ENCODE results near the gene SACM1L. TPM values are rescaled to one million over a fixed set of nuclear protein-coding genes. Genes with fewer than 3 reads are reported as not detected.

The SACM1L gene
- total and polyA plus RNA-seq, 4 donors, result 12.2 to 35.5 (median 20.5) TPM

DNA sequence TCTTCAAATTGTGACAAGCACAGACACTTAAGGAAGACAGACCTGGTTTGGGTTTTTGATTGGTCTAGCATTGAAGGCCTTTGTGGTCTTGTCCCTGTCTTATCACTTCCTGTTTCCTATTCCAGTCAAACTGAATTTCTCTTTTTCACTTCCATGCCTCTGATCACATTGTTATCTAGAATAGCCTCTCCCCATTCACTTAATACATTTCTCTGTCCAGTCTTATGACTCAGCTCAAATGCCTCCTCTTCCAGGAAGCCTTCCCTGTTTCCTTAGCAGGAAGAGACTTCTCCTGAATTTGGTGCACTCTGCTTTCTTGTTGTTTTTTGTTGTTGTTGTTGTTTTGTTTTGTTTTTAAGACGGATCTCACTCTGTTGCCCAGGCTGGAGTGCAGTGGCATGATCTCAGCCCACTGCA lies 49.1 kb upstream of the SACM1L start:
- Histone ChIP-seq H3K4me1 (ENCODE audit: control insufficient read depth in 4 of 4, insufficient read depth in 4 of 4, low read length in 3 of 4) (peaks cover 18 to 71% (median 57%) of the 10 kb centered on the region in 4 donors), H3K4me3 (ENCODE audit: low read depth in 1 of 3, low read length in 3 of 3) (no peak overlapping the region), H3K27me3 (ENCODE audit: control insufficient read depth in 4 of 4, insufficient read depth in 4 of 4, low read length in 3 of 4) (no peaks in the 10 kb centered on the region), H3K27ac (ENCODE audit: low read depth in 1 of 2, low read length in 2 of 2) (peak overlapping the region; percentile 78 to 86), H3K9ac (ENCODE audit: low read depth in 1 of 2, low read length in 2 of 2) (no peak overlapping the region), H3K9me3 (ENCODE audit: control insufficient read depth in 4 of 4, low read length in 3 of 4) (no peaks in the 10 kb centered on the region), H3K36me3 (ENCODE audit: control insufficient read depth in 4 of 4, insufficient read depth in 3 of 4, low read depth in 1 of 4, low read length in 3 of 4) (peaks cover 0 to 4% (median 0%) of the 10 kb centered on the region in 4 donors)
- DNase-seq (ENCODE audit: low spot score), result no peak
- TF ChIP-seq RAD21 (IDR thresholded peaks at IDR 0.05), result no peak
- TF ChIP-seq, protein P1, sequence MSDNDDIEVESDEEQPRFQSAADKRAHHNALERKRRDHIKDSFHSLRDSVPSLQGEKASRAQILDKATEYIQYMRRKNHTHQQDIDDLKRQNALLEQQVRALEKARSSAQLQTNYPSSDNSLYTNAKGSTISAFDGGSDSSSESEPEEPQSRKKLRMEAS (IDR thresholded peaks at IDR 0.05), result peak; percentile 24
- peak in 1 of 2 donors; percentile 9 for TF ChIP-seq JUND (IDR thresholded peaks at IDR 0.05)
- 84% methylated on average over 1 of the region's 1 CpG for WGBS

GRCh38 chr3:45640724-45641361 lies 48.4 kb upstream of the SACM1L start:
- H3K36me3 ChIP-seq (ENCODE audit: control insufficient read depth in 4 of 4, insufficient read depth in 3 of 4, low read depth in 1 of 4, low read length in 3 of 4), result peaks cover 0 to 4% (median 0%) of the 10 kb centered on the region in 4 donors
- WGBS, result 75% methylated on average over 4 of the region's 4 CpGs
- DNase-seq (ENCODE audit: low spot score), result no peak
- no peaks in the 10 kb centered on the region for H3K27me3 ChIP-seq (ENCODE audit: control insufficient read depth in 4 of 4, insufficient read depth in 4 of 4, low read length in 3 of 4)
- H3K4me1 ChIP-seq (ENCODE audit: control insufficient read depth in 4 of 4, insufficient read depth in 4 of 4, low read length in 3 of 4), result peaks cover 18 to 77% (median 60%) of the 10 kb centered on the region in 4 donors
- no peak overlapping the region for H3K9ac ChIP-seq (ENCODE audit: low read depth in 1 of 2, low read length in 2 of 2)
- H3K27ac ChIP-seq (ENCODE audit: low read depth in 1 of 2, low read length in 2 of 2), result peak overlapping the region; percentile 43 to 78
- H3K4me3 ChIP-seq (ENCODE audit: low read depth in 1 of 3, low read length in 3 of 3), result no peak overlapping the region
- TF ChIP-seq ZBTB33 (IDR thresholded peaks at IDR 0.05) (no peak), FOXA2 (IDR thresholded peaks at IDR 0.05) (no peak), SP1 (IDR thresholded peaks at IDR 0.05) (no peak), FOXA1 (IDR thresholded peaks at IDR 0.05) (no peak), HNF4A (conservative IDR thresholded peaks at IDR 0.05) (no peak), GABPA (IDR thresholded peaks at IDR 0.05 in 1 of 2, conservative IDR thresholded peaks at IDR 0.05 in 1 of 2) (no peak), CTCF (IDR thresholded peaks at IDR 0.05; ENCODE audit: low read depth, low read length, missing input control) (no peak), JUND (IDR thresholded peaks at IDR 0.05) (no peak), EGR1 (IDR thresholded peaks at IDR 0.05; ENCODE audit: low read depth in 2 of 2) (no peak), YY1 (IDR thresholded peaks at IDR 0.05) (no peak)
- TF ChIP-seq, protein P2, sequence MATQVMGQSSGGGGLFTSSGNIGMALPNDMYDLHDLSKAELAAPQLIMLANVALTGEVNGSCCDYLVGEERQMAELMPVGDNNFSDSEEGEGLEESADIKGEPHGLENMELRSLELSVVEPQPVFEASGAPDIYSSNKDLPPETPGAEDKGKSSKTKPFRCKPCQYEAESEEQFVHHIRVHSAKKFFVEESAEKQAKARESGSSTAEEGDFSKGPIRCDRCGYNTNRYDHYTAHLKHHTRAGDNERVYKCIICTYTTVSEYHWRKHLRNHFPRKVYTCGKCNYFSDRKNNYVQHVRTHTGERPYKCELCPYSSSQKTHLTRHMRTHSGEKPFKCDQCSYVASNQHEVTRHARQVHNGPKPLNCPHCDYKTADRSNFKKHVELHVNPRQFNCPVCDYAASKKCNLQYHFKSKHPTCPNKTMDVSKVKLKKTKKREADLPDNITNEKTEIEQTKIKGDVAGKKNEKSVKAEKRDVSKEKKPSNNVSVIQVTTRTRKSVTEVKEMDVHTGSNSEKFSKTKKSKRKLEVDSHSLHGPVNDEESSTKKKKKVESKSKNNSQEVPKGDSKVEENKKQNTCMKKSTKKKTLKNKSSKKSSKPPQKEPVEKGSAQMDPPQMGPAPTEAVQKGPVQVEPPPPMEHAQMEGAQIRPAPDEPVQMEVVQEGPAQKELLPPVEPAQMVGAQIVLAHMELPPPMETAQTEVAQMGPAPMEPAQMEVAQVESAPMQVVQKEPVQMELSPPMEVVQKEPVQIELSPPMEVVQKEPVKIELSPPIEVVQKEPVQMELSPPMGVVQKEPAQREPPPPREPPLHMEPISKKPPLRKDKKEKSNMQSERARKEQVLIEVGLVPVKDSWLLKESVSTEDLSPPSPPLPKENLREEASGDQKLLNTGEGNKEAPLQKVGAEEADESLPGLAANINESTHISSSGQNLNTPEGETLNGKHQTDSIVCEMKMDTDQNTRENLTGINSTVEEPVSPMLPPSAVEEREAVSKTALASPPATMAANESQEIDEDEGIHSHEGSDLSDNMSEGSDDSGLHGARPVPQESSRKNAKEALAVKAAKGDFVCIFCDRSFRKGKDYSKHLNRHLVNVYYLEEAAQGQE (IDR thresholded peaks at IDR 0.05), result no peak
- H3K9me3 ChIP-seq (ENCODE audit: control insufficient read depth in 4 of 4, low read length in 3 of 4), result no peaks in the 10 kb centered on the region

Measured in liver (tissue), 9 donors.